AG09309 (cell line): ENCODE measurements around the gene C3orf33.

Source experiments
- DNase-seq: peaks from one replicate; pipeline ENCODE4 v3.0.0-alpha.2; 2010; ENCODE audit warnings: low read depth
- H3K4me3 ChIP-seq: 2 replicates; pipeline ENCODE4 v1.5.1; 2011; ENCODE audit warnings: mild to moderate bottlenecking, low read depth, low read length, moderate library complexity; ENCODE audit not compliant: control insufficient read depth
- TF ChIP-seq, protein P1 (sequence below): IDR thresholded peaks from 2 replicates; pipeline ENCODE4 v1.5.1; 2011; ENCODE audit warnings: mild to moderate bottlenecking, low read depth, low read length, inconsistent platforms; ENCODE audit not compliant: insufficient read depth, control insufficient read depth; ENCODE audit errors: missing control alignments

Gene C3orf33

DNA sequence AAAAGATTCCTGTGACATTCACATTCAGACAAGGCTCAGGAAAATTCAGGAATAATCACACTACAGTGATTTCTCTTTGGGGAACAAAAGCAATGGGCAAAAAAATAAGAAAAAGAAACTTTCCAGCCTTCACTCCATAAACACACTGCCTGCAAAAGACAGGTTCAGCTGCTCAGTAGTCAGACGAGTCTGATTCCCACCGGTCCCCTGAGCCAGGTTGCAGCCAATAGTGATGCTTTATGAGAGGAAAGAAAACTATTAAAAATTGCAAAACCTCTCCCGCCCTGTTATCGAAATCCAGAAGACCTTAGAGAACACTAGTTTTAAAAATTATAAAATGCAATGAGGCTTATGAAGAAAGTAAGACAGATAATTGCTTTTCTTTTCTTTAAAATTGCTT is 69.7 kb downstream of the C3orf33 start:
- no peak for DNase-seq
- TF ChIP-seq, protein P1, sequence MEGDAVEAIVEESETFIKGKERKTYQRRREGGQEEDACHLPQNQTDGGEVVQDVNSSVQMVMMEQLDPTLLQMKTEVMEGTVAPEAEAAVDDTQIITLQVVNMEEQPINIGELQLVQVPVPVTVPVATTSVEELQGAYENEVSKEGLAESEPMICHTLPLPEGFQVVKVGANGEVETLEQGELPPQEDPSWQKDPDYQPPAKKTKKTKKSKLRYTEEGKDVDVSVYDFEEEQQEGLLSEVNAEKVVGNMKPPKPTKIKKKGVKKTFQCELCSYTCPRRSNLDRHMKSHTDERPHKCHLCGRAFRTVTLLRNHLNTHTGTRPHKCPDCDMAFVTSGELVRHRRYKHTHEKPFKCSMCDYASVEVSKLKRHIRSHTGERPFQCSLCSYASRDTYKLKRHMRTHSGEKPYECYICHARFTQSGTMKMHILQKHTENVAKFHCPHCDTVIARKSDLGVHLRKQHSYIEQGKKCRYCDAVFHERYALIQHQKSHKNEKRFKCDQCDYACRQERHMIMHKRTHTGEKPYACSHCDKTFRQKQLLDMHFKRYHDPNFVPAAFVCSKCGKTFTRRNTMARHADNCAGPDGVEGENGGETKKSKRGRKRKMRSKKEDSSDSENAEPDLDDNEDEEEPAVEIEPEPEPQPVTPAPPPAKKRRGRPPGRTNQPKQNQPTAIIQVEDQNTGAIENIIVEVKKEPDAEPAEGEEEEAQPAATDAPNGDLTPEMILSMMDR, result no peak
- no peak overlapping the region for H3K4me3 ChIP-seq

DNA sequence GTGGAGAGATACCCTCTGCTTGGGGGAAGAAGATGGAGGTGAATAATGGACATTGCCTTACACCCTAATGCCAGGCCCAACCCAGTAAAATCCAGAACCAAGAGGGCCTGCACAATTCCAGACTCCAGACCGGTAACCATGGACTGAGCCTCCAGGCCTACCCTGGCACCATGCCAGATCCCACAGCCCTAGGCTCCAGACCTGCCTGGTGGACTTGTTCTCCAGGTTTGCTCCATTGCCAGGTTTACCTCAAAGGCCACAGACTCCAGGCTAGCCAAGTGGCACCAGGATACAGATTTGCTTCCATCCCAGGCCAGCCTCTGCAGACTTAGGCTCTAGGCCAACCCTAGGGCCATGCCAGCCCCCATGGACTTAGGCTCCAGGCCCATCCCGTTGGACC is 75.2 kb downstream of the C3orf33 start:
- H3K4me3 ChIP-seq, result no peak overlapping the region
- TF ChIP-seq, protein P1, result no peak
- no peak for DNase-seq

DNA sequence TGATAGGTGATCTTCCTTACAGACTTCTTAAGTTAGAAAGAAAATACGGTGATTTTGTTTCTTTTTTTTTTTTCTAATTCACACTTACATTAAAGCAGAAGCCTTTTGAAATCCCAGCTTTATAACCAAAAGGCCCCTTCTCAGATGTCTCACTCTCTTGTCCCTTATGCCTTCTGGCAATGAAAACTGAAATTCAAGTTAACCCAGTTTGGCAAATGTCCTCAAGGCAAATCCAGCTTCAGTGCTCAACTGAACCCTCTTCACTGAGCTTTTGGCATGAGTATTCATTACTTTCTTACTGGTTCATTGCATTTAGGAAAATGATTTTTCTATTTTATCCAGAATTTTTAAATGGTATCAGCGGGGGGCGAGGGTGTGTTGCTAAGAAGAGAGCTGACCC is 78.2 kb downstream of the C3orf33 start:
- no peak for DNase-seq
- no peak overlapping the region for H3K4me3 ChIP-seq

DNA sequence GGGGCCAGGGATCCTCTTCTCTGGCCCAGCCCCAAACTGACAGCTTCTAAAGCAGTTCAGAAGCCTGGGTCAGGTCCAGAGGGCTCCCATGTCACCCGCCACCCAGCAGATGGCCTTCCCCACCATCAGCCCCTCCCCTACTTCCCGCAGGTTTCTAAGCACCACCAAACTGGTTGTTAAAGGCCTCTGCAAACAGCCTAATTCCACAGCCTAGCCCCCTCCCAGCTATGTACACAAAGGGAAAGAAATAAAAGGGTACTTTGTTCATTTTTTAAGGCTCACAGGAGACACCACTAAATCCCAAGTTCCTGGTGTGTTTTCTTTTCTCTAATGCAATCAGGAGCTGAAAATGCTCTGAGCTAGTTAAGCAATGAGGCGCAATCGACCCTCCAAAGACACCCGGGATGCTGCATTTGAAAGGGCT is 91.8 kb downstream of the C3orf33 start:
- DNase-seq, result no peak
- no peak overlapping the region for H3K4me3 ChIP-seq
- TF ChIP-seq, protein P1, result no peak

More for the DNA sequence above, 78.2 kb downstream of the C3orf33 start:
- TF ChIP-seq, protein P1, result no peak
